GM18498 (cell line): ENCODE results near the gene C1QTNF6.
A peak's percentile ranks its signal among the peaks of the same experiment; 100 is the strongest.

Experiments
- ATAC-seq: cut with Tn5 transposase; IDR thresholded peaks from one replicate; pipeline ENCODE4 v1.9.1; 2021; ENCODE audit warnings: mild to moderate bottlenecking, moderate library complexity; ENCODE audit not compliant: unreplicated experiment

The C1QTNF6 gene

DNA sequence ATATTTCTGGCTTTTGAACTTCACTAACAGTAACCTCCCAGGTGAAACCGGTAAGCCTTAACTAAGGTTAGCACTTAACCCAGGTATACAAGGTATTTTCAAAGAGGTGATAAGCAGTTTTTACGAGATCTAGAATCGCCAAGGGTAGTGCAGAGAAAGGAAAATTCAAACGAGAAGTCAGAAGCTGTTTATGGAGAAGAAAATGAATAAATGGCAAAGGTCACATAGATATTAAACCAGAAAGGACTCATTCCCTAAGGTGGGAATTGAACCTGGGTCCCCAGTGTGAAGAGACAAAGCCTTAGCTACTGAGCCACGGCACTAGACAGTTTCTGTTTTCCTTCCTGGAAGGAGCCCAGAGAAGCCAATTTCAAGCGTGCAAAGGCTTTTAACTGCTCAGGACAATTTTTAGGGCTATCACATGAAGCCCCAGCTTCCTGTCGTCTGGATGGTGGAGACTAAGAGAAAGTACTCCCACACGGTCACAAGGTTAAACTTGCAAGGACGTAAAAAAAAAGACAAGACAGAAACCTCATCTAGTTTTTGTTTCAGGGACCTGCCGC lies 5.7 kb upstream of the C1QTNF6 start:
- ATAC-seq: peak; percentile 41

DNA sequence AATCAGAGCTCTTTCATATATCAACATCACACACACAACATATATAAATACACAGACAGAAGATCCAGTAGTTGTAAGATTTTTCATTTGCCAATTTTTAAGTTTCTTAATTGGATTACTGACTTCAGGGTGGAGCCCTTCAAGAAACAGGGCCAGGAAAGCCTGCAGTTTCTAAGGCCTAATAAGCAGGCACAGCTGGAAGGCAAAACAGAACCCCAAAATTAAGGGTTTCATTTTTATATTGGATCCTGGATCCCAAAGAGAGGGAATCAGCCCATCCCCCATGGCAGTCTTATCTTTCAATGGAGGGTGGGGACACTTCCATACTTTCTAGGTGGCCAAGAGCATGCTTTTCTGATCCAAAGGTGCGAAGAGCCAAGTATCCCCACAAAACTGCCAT lies 4.7 kb upstream of the C1QTNF6 start:
- no peak for ATAC-seq

DNA sequence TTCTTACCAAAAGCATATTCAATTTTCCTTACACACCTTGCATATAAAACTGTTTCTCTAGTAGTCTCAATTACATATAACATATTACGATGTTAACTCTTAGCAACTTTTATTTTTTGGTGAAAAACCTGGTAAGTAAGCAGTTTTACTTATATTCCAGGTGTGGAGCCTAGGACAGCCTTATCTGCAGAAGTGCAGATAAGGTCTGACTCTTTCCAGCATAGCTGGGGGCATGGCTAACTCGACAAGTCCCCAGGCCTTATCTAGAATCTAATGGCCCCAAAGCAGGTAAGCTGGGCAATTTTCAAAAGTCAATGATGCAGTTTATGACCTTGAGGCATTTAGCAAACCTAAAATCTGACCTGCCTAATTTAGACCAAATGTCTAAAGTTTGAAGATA lies 4.2 kb upstream of the C1QTNF6 start:
- no peak for ATAC-seq

DNA sequence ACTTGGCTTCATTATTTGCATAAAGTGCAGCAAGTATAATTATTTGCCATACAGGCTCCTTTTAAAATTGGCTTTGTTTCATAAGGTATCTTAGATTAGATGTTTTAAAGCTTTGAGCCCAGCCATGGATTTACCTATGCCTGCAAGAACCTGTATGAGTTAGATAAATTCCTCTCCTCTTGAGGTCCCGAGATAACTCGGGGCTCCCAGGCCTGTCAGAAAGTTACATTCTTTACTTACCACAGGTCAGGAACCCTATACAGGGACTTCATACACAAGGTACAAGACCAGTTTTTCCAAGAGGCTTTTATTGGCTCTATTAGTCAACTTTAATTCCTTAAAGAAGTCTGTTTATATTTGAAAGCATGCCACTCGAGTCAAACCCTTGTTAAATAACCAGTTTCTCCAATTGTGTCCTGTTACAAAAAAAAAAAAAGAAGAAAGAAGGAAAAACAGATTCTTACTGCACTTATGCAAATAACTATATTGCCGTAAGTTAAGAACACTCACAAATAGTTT lies 2.3 kb upstream of the C1QTNF6 start:
- no peak for ATAC-seq

DNA sequence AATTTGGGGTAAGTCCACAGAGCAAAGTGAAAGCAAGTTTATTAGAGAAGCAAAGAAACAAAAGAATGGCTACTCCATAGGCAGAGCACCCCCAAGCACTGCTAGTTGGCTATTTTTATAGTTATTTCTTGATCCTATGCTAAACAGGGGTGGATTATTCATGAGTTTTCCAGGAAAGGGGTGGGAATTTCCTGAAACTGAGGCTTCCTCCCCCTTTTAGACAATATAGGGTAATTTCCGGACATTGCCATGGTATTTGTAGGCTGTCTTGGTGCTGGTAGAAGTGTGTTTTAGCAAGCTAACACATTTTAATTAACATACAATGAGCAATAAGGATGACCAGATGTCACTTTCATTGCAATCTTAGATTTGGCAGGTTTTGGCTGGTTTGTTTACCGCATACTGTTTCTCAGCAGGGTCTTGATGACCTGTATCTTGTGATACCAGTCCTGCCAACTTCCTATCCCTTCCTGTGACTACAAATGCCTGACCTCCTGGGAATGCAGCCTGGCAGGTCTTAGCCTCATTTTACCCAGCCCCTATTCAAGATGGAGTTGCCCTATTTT lies 937 bp upstream of the C1QTNF6 start:
- no peak for ATAC-seq

DNA sequence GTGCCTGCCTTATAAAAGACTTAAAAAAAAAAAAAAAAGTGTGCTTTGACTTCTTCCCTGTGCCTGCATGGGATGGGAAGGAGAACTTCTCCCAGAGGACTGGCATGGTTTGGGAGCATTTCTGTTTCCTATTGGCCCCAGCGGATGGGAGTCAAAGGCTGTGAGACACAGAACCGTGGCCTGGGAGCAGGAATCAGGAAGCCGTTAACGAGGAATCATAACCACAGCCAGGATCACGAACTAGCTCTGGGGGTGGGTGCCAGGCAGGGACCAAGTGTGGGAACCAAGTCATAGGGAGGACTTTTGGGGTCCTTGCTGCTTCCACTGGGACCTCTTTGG lies 526 bp downstream of the C1QTNF6 start:
- no peak for ATAC-seq

DNA sequence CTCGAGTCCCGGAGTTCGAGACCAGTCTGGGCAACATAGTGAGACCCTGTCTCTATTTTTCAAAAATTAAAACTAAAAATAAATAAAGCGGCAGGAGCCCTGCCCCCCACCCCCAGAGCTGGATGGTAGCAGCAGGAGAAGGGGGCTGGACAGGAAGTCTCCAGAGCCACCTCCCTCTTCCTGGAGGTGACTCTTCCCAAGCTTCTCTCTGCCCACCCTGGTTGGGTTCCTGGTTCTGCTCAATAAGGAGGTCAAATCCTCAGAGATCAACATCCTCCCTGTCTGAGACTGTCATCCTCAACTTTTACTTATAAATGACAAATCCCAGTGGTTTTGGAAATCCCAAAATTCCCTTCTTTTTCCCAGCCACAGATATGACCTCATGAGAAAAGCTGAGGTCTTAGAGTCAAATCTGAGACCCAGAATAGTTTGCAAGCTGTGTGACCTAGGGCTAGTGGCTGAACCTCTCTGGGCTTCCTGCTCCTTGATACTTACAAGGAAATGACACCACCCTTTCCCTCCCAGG lies 987 bp downstream of the C1QTNF6 start:
- ATAC-seq: no peak

DNA sequence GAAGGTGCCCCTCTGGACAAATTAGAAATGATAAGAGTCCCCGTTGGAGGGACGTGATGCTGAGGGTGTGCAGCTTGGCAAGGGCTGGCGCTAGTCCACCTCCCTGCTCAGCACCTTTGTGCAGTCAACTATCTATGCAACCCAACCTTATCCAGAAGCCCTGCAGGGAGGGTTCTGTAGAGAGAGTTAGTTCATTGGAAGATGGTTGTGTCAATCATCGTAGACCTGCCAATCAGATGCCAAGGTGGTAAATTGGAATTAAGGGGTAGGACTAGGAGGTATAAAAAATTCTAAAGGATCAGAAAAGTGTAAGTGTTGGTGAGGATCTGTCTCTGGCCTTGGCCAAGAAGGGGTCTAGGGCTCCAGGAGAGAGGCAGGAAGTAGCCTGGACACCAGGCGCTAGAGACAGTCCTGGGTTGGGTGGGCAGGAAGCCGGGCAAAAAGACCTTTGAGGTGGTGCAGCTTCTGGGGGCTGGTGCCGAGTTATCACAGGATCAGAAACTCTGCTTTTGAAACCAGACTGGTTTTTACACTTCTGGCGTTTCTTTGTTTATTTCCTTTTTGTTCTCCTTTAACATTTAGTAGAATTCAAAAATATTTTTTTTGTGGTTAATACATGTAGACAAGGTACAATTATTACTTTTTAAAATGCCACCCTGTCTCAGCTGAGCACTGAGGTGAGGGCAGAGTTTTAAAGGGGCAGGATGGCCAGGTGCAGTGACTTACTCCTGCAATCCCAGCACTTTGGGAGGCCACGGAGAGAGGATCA lies 1.6 kb downstream of the C1QTNF6 start:
- peak; percentile 67 for ATAC-seq

DNA sequence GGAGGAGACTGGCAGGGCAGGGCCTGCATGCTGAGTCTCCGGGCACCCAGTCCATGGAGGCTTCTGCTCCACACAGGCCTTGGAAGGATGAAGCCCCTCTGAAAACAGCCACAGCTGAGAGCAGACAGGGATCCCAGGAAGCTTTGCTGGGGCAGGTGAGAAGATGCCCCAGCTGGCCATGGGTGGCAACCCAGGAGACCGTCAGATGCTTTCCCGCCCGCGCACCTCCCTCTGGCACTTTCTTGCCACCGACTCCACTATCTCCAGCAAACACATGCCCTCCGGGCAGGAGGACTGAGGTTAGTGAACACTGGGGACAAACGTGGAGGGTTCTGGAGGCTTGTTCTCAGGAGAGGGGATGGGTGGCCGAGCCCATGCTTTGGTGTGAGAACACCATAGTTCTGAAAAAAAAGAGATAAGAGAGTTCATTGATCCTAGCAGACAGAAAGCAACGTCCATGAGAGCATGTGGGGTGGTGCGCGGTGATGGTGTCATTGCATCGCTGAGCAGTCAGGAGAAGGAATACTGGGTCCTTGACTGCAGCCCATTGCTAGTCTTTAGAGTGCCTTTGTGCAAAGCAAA lies 2.3 kb downstream of the C1QTNF6 start:
- ATAC-seq: no peak

DNA sequence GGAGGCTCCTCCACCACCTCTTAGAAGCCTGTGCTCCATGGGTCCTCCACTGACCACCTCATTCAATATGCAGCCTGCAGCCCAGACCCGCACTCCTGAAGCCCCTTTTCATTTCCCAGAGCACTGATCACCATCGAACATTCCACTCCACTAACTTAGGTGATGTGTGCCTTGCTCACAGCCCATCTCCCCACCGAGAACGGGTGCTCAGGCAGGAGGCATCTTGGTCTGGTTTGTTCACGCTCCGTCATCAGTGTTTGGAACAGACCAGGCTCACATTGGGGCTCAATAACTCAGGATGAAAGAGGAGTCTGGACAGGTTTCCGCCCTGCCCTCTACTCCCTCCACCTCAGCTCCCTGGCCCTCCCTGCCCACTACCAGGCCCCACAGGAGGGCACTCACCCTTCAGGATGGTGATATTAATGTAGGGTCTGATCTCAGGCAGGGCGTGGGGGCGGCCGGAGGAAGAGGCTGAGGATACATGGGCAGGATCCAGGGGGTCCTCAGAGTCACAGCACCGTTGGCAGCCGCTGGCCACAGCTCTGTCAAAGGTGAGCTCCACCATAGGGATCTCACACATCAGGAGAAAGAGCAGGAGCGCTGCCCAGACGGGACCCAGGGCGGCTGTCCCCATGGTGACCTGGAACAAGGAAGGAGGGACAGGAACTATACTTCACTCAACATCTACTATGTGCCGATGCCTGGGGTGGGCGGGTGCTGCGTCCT lies 3.1 kb downstream of the C1QTNF6 start:
- ATAC-seq: no peak

DNA sequence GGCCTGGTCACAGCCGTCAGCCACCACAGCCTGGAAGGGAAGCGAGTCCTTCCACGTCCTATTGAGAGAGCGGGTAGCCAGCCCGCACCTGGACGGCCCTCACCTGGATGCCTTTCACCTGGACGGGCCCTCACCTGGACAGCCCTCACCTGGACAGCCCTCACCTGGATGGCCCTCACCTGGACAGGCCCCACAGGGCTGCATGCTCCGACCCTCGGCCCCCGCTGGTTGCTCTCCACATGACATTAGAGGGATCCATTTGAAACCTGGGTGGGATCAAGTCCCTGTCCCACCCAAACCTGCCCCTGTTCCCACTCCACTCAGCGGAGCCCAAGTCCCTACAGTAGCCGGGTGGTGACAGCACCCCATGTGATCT lies 3.7 kb downstream of the C1QTNF6 start:
- ATAC-seq: no peak

DNA sequence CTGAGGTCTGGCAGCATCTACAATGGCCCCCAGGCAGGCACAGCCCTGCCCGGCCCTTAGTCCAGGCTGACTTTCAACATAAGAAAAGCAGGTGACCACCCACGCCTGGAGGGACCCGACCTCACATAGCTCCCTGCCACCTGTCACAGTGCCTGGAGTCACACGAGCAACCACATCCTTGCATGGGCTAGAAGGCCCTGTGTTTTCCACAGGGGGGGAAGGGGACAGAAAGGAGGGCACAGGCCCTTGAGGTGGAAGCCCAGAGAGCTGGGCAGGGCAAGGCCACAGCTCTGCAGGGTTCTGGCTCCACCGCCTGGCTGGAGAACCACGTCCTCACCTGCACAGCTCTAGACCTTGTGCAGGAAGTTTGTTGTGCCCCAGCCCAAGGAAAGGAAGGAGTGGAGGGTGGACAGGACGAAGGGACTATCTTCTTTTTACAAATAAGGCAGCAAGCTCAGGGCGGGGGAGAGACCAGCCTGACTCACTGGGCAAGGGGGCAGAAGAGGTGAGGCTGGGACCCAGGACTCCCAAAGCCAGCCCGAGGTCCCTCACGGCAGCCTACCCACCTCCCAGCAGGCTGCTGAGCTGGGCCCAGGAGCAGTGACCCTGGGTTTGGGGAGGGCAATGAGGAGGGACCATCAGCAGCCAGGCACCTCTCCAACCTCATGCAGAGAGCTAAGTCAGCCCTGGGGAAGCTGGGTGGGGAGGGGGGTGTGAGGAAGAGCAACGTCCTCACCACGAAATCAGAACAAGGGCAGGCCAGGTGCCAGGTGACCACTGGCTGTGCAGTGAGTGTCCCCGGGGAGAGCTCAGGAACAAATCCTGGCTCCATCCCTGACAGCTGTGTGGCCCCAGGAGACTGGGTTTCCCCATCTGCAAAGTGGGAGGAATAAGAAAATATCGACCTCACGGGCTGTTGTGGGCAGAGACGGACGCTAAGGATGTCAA lies 4.3 kb downstream of the C1QTNF6 start:
- no peak for ATAC-seq

DNA sequence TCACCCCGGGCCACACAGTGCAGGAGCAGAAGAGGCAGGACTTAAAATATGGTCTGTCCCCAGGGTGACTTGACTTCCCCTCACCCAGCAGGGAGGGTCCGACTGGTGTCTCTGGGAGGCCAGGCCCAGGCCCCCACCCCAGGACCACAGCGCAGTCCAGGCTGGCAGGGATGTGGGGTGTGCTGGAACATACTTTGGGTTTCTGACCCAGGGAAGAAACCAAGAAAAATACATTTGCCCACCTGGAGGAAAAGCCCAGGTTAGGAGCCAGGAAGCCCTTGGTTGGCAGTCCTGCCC lies 5.2 kb downstream of the C1QTNF6 start:
- ATAC-seq: no peak

DNA sequence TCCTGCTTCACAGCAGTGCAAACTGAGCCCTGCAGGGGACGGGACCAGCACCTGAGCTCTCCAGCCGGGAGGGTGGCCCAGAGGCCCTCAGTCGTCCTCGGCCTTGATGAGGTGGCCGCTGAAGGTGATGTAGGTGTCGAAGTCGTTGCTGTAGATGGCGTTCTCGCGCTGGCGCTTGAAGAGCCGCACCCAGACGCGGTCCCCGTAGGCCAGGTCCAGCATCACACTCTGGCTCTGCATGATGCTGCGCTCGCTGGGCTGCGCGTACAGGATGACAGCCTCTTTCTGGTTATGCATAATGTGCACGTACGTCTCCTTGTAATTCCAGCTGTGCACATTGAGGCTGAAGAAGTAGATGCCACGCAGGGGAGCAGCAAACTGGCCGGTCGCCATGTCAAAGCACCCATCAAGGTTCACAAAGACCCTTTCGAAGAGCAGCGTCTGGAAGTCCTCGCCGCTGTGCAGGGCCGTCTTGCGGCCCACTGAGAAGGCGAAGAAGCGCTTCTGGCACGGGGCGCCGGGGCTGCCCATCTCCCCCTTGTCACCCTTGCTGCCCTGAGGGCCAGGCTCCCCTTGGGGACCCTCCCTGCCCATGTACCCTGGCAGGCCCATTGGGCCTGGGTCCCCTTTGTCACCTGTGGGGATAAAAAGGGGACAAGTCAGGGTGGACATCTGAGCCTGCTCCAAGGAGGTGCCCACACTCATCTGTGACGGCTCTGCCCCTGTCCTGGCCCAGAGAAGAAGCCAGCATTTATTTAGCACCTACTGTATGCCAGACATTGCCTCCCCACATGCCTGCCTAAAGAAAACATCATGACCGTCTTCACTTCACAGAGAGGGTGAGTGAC lies 5.7 kb downstream of the C1QTNF6 start:
- ATAC-seq: no peak

DNA sequence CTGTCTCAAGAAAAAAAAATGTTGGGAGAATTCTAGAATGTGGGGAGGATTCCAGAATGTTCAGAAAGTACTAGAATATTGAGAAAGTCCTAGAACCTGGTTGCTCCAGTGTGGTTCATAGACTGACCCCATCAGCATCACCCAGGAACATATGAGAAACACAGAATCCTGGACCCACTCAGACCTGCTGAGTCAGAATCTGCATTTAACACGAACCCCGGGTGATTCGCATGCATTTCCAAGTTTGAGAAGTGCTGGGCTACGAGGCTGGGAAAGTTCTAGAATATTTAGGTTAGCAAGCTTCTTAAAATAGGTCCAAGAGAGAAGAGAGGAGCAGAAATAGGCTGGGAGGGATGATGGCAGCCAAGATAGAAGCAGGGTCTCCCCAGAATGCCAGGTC lies 6.4 kb downstream of the C1QTNF6 start:
- no peak for ATAC-seq

DNA sequence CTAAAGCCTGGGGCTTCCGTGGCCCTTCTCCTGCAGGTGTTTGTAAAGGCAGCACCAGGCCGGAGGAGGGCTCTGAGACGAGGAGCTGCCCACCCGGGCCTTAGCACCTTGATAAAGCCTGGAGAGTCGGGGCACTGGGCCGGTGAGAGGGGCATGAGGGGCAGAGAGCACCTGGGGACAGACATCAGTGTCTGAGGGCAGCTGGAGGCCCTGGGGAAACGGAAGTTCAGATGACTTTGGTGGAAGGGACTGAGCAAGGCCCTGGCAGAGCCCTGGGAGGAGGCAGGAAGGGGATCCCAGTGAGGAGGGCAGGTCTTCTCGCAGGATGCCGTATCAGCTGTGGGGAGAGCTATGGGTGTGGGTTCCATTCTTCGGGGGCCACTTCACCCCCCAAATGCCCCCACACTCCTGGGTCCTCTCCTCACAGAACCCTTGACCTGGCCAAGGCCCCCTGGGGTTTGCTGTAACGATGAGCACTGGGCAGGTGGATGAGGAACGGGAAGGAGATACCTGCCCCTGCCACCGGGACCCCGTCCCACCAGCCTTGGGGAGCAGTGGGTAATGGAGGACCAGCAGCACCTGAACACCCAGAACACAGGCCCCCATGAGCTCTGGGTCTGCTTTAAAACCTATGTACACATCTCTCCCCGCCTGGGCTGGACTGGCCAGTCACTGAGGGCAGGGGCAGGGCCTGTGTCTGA lies 7.4 kb downstream of the C1QTNF6 start:
- no peak for ATAC-seq

DNA sequence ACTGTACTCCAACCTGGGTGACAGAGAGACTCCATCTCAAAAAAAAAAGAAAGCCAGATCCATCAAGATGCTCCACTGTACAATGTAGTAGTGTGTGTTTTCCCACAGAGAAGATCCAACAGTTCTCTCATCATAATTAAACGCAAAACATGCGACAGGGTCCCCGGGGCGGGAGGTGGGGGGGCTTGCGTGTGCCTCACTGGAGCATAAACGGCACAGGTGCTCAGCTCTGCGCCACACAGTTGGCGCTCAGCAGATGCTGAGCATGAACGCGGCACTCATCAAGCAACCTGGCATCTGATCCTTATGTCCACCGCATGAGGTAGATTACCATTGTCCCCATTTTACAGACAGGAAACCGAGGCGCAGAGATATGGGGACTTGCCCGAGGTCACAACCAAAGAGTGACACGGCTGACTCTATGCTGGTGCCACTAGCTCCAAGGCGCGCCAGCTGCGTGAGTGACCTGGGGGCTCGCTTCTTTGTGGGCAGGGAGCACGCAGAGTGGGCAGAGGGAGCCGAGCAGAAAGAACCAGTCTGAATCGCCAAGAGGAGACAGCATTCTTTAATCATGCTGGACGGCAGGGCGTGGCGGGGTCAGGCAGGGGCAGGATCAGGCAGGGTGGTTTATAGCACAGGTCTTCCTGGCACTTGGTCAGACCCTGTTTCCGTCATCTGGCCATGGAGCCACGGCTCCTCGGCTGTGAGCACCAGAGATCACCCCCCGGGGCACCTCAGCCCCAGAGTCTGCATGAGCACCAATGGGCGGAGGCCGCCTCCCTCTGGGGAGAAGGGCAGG lies 8.2 kb downstream of the C1QTNF6 start:
- no peak for ATAC-seq

DNA sequence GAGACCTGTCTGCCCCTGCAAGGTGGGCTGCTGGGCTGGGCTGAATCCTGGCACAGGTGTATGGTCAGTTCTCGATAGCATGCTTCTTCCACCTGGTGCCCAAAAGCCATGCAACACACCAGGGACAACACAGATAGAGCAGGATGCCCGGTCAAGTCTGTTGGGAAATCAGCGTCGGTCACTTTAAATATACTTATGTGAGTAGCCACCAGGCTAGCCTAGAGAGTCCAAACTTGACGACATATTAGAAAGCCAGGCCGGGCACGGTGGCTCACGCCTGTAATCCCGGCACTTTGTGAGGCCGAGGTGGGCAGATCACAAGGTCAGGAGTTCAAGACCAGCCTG lies 8.9 kb downstream of the C1QTNF6 start:
- no peak for ATAC-seq
